SK-N-MC (cell line): Measurements from ENCODE around the gene VASN.

Experiments
- DNase-seq: peaks from one replicate; pipeline ENCODE4 v3.0.0-alpha.2; 2011; ENCODE audit warnings: low read depth, low spot score
- H3K27ac ChIP-seq: fragments of 200-600 bp; sonication (generic); 2 replicates; pipeline ENCODE4 v1.5.1; 2016; ENCODE audit warnings: mixed run types
- H3K36me3 ChIP-seq: fragments of 200-600 bp; sonication (generic); 2 replicates; pipeline ENCODE4 v1.6.1; 2017; ENCODE audit warnings: antibody characterized with exemption, low read length, mixed read lengths; ENCODE audit not compliant: insufficient read depth
- H3K4me3 ChIP-seq: fragments of 200-600 bp; sonication (generic); 2 replicates; pipeline ENCODE4 v1.5.1; 2016
- H3K9ac ChIP-seq: fragments of 200-600 bp; sonication (generic); 2 replicates; pipeline ENCODE4 v1.8.0; 2017; ENCODE audit warnings: mixed run types, mixed read lengths; ENCODE audit not compliant: insufficient read length
- H3K9me3 ChIP-seq: fragments of 200-600 bp; sonication (generic); 2 replicates; pipeline ENCODE4 v1.6.1; 2017; ENCODE audit warnings: low read depth, mild to moderate bottlenecking, antibody characterized with exemption, low read length, moderate library complexity, mixed read lengths
- EZH2 ChIP-seq: fragments of 200-600 bp; sonication (generic); IDR thresholded peaks from one replicate; pipeline ENCODE4 v1.6.1; 2017; ENCODE audit warnings: antibody characterized with exemption
- FOXP2 ChIP-seq: optimal IDR thresholded peaks from 2 replicates; pipeline ENCODE3; 2011; ENCODE audit warnings: mild to moderate bottlenecking, moderate library complexity; ENCODE audit not compliant: insufficient read depth; ENCODE audit errors: extremely low read length, control extremely low read depth
- POLR2AphosphoS5 ChIP-seq: IDR thresholded peaks from 2 replicates; pipeline ENCODE4 v1.6.1; 2012; ENCODE audit warnings: mild to moderate bottlenecking, low read depth, low read length, borderline replicate concordance

The VASN gene

GRCh38 chr16:4383591-4384444 lies 12.2 kb downstream of the VASN start:
- no peaks in the 10 kb centered on the region for H3K9me3 ChIP-seq
- no peak for DNase-seq
- H3K27ac ChIP-seq, result peak overlapping the region; percentile 75
- H3K4me3 ChIP-seq, result no peak overlapping the region
- H3K36me3 ChIP-seq, result no peaks in the 10 kb centered on the region; the same call in 1 of the 2 replicates
- peak overlapping the region; percentile 32 for H3K9ac ChIP-seq
- TF ChIP-seq POLR2AphosphoS5, result no peak
- no peak for TF ChIP-seq EZH2
- no peak for TF ChIP-seq FOXP2

GRCh38 chr16:4384509-4384942 lies 12.9 kb downstream of the VASN start:
- no peak for DNase-seq
- Histone ChIP-seq H3K36me3 (no peaks in the 10 kb centered on the region; the same call in 1 of the 2 replicates), H3K9me3 (no peaks in the 10 kb centered on the region), H3K4me3 (peak overlapping the region; percentile 25; the same call in 1 of the 2 replicates), H3K27ac (peak overlapping the region; percentile 46; the same call in 1 of the 2 replicates), H3K9ac (no peak overlapping the region)
- TF ChIP-seq EZH2, result no peak
- TF ChIP-seq POLR2AphosphoS5, result no peak
- no peak for TF ChIP-seq FOXP2

- H3K36me3 ChIP-seq, result no peaks in the 10 kb centered on the region; the same call in 1 of the 2 replicates
- TF ChIP-seq EZH2 (no peak), POLR2AphosphoS5 (no peak), FOXP2 (no peak)
- DNase-seq, result no peak
- H3K27ac ChIP-seq, result peak overlapping the region; percentile 73
- peak overlapping the region; percentile 18; the same call in 1 of the 2 replicates for H3K4me3 ChIP-seq
- H3K9me3 ChIP-seq, result no peaks in the 10 kb centered on the region
- no peak overlapping the region for H3K9ac ChIP-seq
Observed at GRCh38 chr16:4385066-4385788, 13.6 kb downstream of the VASN start.

GRCh38 chr16:4385789-4386450 lies 14.3 kb downstream of the VASN start:
- TF ChIP-seq EZH2 (no peak), POLR2AphosphoS5 (no peak; the same call in 1 of the 2 replicates), FOXP2 (no peak)
- Histone ChIP-seq H3K36me3 (no peaks in the 10 kb centered on the region; the same call in 1 of the 2 replicates), H3K9ac (no peak overlapping the region), H3K4me3 (peak overlapping the region; percentile 18; the same call in 1 of the 2 replicates), H3K27ac (peak overlapping the region; percentile 73), H3K9me3 (no peaks in the 10 kb centered on the region)
- no peak for DNase-seq

- DNase-seq, result no peak
- TF ChIP-seq POLR2AphosphoS5 (no peak), EZH2 (no peak), FOXP2 (no peak)
- H3K27ac ChIP-seq, result peak overlapping the region; percentile 73; the same call in 1 of the 2 replicates
Observed at GRCh38 chr16:4386451-4386805, 14.8 kb downstream of the VASN start.

GRCh38 chr16:4386951-4387565 lies 15.4 kb downstream of the VASN start:
- Histone ChIP-seq H3K9me3 (no peaks in the 10 kb centered on the region), H3K9ac (peak overlapping the region; percentile 11), H3K4me3 (no peak overlapping the region), H3K27ac (peak overlapping the region; percentile 59; the same call in 1 of the 2 replicates), H3K36me3 (no peaks in the 10 kb centered on the region; the same call in 1 of the 2 replicates)
- no peak for TF ChIP-seq EZH2
- TF ChIP-seq POLR2AphosphoS5, result no peak
- no peak for DNase-seq

More at GRCh38 chr16:4386451-4386805, 14.8 kb downstream of the VASN start:
- no peaks in the 10 kb centered on the region for H3K9me3 ChIP-seq
- H3K4me3 ChIP-seq, result no peak overlapping the region
- no peaks in the 10 kb centered on the region; the same call in 1 of the 2 replicates for H3K36me3 ChIP-seq
- H3K9ac ChIP-seq, result no peak overlapping the region

- no peaks in the 10 kb centered on the region for H3K36me3 ChIP-seq
- no peaks in the 10 kb centered on the region for H3K9me3 ChIP-seq
- TF ChIP-seq FOXP2 (no peak), EZH2 (no peak), POLR2AphosphoS5 (no peak)
- DNase-seq, result no peak
- H3K9ac ChIP-seq, result no peak overlapping the region
- no peak overlapping the region for H3K27ac ChIP-seq
- H3K4me3 ChIP-seq, result no peak overlapping the region
Observed at GRCh38 chr16:4387781-4388180, 16.1 kb downstream of the VASN start.
